ENCODE results near the gene SDHC.

The SDHC gene

DNA sequence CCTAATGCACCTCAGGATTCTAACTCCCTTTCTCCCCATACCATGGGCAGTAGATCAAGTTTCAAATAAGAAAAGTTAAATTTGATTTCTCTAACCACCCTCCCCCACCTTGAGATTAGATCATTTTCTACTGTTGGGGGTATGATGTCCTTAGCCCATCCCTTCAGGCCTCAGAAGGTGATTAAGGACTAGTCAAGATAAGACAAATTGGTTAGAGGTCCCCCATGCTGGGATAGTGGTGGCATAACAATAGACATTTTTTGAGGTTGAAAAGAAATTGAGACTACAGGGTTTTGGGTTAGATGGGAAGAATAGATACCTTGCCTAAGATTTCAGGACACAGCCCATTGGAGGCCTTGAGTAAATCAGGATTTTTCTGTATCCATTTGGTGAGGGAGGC is 51.0 kb downstream of the SDHC start:
- no peak for TF ChIP-seq TAF1 (IDR thresholded peaks at IDR 0.05; ENCODE audit: low read depth)

DNA sequence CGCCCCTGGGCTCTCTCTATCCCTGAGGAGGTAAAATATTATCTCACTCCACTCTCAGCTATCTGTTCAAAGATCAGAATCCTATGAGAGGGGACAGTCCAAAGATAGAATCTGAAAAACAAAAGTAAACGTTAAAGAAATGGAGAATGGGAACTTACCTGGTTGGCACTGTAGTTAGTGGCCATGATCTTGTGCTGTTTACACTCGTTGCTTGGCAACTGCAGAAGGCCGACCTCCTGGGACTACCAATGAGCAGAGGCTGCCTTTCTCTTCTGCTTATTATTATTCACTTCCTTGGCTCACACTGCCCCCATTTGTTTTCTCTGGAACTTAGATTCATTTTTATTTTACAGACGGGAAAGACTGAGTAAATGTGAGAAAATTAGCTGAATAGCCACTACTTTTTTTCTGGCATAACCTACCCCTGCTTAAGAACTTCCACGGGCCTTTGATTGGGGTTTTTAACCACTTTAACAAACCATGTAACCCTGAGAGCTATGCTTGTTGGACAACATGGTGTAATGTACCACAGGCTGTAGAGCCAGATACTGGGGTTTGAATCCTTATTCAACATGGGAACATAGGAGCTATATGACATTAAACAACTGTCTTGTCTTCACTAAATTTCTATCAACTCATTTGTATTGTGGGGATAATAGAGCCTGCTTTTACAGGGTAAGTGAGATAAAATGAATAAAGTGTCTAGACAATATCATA is 53.7 kb downstream of the SDHC start, which contains the start of gene CFAP126:
CFAP126 (minus strand) TSS at position 193 of the 717 bp plus-strand sequence; CDS start at position 185, 8 bp downstream.
- TF ChIP-seq EGR1 (IDR thresholded peaks at IDR 0.05) (no peak), YY1 (IDR thresholded peaks at IDR 0.05; ENCODE audit: low read depth) (0 out of 2 replicates have a peak, but pooled peaks have one; percentile 29), RAD21 (IDR thresholded peaks at IDR 0.05; ENCODE audit: low read depth) (peak; percentile 39; the same call in 1 of the 2 replicates), FOXM1 (IDR thresholded peaks at IDR 0.05; ENCODE audit: borderline replicate concordance, low read depth) (no peak), CREB1 (IDR thresholded peaks at IDR 0.05; ENCODE audit: low read depth) (no peak), TAF1 (IDR thresholded peaks at IDR 0.05; ENCODE audit: low read depth) (no peak), EP300 (IDR thresholded peaks at IDR 0.05; ENCODE audit: borderline replicate concordance) (no peak)
- TF ChIP-seq, protein P1, sequence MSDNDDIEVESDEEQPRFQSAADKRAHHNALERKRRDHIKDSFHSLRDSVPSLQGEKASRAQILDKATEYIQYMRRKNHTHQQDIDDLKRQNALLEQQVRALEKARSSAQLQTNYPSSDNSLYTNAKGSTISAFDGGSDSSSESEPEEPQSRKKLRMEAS (IDR thresholded peaks at IDR 0.05) = no peak

DNA sequence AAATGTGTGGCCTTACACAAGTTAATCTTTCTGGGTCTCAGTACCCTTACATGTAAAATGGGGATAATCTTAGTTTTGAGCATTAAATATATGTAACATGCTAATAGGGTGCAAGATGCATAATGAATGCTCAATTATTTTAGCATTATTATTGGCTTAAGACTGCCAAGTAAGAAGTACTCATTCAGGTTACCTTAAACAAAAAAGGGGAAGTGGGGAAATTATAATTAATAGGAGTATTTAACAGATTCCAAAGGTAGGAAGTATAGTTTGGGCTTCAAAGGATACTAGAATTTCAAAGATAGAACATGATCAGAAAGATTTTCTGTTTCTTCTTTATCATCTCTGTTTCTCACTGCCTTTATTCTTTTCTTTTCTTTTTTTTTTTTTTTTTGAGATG is 59.3 kb downstream of the SDHC start:
- no peak for TF ChIP-seq TEAD4 (IDR thresholded peaks at IDR 0.05)
- TF ChIP-seq ZBTB7A (IDR thresholded peaks at IDR 0.05; ENCODE audit: low read depth) = no peak
- TF ChIP-seq FOXM1 (IDR thresholded peaks at IDR 0.05; ENCODE audit: borderline replicate concordance, low read depth) = no peak
- TF ChIP-seq CEBPB (IDR thresholded peaks at IDR 0.05) = no peak
- TF ChIP-seq NFIC (IDR thresholded peaks at IDR 0.05) = no peak
- TF ChIP-seq TCF12 (IDR thresholded peaks at IDR 0.05; ENCODE audit: low read depth) = no peak
- TF ChIP-seq, protein P2, sequence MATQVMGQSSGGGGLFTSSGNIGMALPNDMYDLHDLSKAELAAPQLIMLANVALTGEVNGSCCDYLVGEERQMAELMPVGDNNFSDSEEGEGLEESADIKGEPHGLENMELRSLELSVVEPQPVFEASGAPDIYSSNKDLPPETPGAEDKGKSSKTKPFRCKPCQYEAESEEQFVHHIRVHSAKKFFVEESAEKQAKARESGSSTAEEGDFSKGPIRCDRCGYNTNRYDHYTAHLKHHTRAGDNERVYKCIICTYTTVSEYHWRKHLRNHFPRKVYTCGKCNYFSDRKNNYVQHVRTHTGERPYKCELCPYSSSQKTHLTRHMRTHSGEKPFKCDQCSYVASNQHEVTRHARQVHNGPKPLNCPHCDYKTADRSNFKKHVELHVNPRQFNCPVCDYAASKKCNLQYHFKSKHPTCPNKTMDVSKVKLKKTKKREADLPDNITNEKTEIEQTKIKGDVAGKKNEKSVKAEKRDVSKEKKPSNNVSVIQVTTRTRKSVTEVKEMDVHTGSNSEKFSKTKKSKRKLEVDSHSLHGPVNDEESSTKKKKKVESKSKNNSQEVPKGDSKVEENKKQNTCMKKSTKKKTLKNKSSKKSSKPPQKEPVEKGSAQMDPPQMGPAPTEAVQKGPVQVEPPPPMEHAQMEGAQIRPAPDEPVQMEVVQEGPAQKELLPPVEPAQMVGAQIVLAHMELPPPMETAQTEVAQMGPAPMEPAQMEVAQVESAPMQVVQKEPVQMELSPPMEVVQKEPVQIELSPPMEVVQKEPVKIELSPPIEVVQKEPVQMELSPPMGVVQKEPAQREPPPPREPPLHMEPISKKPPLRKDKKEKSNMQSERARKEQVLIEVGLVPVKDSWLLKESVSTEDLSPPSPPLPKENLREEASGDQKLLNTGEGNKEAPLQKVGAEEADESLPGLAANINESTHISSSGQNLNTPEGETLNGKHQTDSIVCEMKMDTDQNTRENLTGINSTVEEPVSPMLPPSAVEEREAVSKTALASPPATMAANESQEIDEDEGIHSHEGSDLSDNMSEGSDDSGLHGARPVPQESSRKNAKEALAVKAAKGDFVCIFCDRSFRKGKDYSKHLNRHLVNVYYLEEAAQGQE (IDR thresholded peaks at IDR 0.05; ENCODE audit: low read depth) = no peak
- no peak for TF ChIP-seq EP300 (IDR thresholded peaks at IDR 0.05; ENCODE audit: borderline replicate concordance)
- no peak for TF ChIP-seq CREB1 (IDR thresholded peaks at IDR 0.05; ENCODE audit: low read depth)

DNA sequence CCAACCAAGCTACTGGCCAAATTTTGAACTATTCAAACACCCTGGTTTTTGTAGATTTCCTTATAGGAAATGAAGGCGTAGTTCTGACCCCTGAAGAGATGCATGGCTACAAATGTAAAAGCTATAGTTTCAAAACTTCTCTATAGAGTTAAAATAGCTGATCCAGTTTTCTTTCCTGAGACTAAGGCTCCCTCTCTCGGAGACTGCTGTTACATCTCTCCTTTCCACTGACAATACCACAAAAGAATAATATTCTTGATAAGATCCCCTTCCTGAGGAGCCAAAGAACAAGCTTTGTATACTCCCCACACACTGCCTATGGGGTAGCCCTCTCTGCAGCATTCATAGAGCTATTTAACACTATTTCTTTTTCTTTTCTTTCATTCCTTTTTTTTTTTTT is 60.2 kb downstream of the SDHC start:
- TF ChIP-seq CEBPB (IDR thresholded peaks at IDR 0.05) (no peak), TEAD4 (IDR thresholded peaks at IDR 0.05) (no peak), ZBTB7A (IDR thresholded peaks at IDR 0.05; ENCODE audit: low read depth) (no peak), RAD21 (IDR thresholded peaks at IDR 0.05; ENCODE audit: low read depth) (no peak; the same call in 1 of the 2 replicates), FOXM1 (IDR thresholded peaks at IDR 0.05; ENCODE audit: borderline replicate concordance, low read depth) (no peak), TAF1 (IDR thresholded peaks at IDR 0.05; ENCODE audit: low read depth) (no peak), EGR1 (IDR thresholded peaks at IDR 0.05) (no peak), EP300 (IDR thresholded peaks at IDR 0.05; ENCODE audit: borderline replicate concordance) (no peak), NFIC (IDR thresholded peaks at IDR 0.05) (no peak), TCF12 (IDR thresholded peaks at IDR 0.05; ENCODE audit: low read depth) (no peak)
- TF ChIP-seq, protein P1 (IDR thresholded peaks at IDR 0.05) = no peak
- TF ChIP-seq, protein P3, sequence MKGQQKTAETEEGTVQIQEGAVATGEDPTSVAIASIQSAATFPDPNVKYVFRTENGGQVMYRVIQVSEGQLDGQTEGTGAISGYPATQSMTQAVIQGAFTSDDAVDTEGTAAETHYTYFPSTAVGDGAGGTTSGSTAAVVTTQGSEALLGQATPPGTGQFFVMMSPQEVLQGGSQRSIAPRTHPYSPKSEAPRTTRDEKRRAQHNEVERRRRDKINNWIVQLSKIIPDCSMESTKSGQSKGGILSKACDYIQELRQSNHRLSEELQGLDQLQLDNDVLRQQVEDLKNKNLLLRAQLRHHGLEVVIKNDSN (IDR thresholded peaks at IDR 0.05) = no peak

DNA sequence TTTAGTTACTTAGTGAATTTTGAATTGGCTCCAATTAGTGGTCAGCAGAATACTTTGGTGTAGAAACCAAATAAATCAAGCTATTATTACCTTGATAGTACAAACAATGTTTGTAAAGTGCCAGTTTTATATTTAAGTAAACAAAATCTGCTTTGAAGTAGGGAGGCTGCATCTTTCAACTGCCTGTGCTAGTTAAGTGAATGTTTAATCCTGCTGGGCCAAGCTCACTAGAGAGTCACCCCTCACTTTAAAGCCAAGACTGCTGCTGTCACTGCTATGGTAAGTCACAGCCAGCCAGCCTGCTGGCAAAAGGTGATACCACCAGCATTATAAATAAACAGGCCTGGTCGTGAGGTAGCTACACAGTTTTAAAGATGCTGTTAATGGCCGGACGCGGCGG is 63.8 kb downstream of the SDHC start:
- TF ChIP-seq, protein P2 (IDR thresholded peaks at IDR 0.05; ENCODE audit: low read depth) = no peak
- TF ChIP-seq FOXM1 (IDR thresholded peaks at IDR 0.05; ENCODE audit: borderline replicate concordance, low read depth) (no peak), TAF1 (IDR thresholded peaks at IDR 0.05; ENCODE audit: low read depth) (no peak), RAD21 (IDR thresholded peaks at IDR 0.05; ENCODE audit: low read depth) (no peak), CREB1 (IDR thresholded peaks at IDR 0.05; ENCODE audit: low read depth) (no peak), EP300 (IDR thresholded peaks at IDR 0.05; ENCODE audit: borderline replicate concordance) (no peak), NFIC (IDR thresholded peaks at IDR 0.05) (no peak), TCF12 (IDR thresholded peaks at IDR 0.05; ENCODE audit: low read depth) (no peak), EGR1 (IDR thresholded peaks at IDR 0.05) (no peak), CEBPB (IDR thresholded peaks at IDR 0.05) (no peak), YY1 (IDR thresholded peaks at IDR 0.05; ENCODE audit: low read depth) (no peak), ZBTB7A (IDR thresholded peaks at IDR 0.05; ENCODE audit: low read depth) (no peak), TEAD4 (IDR thresholded peaks at IDR 0.05) (no peak)
- TF ChIP-seq, protein P1 (IDR thresholded peaks at IDR 0.05) = no peak
- TF ChIP-seq, protein P3 (IDR thresholded peaks at IDR 0.05) = no peak
